ENCODE results near the gene CUBN.
"Not testable (repeated sequence)": the region's sequence is repeated elsewhere in the genome, so short reads cannot be mapped to it uniquely, and the experiment has no call there.

Gene CUBN

DNA sequence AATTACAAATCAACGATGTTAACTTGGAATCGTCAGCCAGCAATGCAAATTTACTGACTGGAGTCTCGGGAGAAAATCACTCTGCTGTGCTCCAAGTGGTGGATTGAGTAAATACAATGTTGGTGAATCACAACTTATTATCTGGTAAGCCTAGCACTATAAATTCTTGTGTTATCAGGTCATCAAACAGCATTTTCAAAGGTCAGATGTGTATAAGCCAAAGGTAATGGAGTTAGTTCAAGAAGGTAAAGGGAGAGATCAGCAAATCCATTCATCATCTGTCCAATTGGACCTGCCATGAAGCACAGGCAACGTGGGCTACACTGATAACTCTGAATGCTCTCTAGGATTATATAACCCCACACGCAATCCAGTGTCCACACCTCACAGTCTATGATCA lies 13.9 kb downstream of the CUBN start:
- H3K4me1 ChIP-seq (ENCODE audit: control insufficient read depth, insufficient read depth, low read length): no peaks in the 10 kb centered on the region
- H3K36me3 ChIP-seq (ENCODE audit: control insufficient read depth, insufficient read depth, low read length): no peaks in the 10 kb centered on the region
- H3K27me3 ChIP-seq (ENCODE audit: control insufficient read depth, insufficient read depth, low read length): no peaks in the 10 kb centered on the region
- no peak overlapping the region for H3K9ac ChIP-seq (ENCODE audit: low read length)
- no peaks in the 10 kb centered on the region for H3K9me3 ChIP-seq (ENCODE audit: control insufficient read depth, low read length)
- H3K4me3 ChIP-seq (ENCODE audit: low read length): no peak overlapping the region

DNA sequence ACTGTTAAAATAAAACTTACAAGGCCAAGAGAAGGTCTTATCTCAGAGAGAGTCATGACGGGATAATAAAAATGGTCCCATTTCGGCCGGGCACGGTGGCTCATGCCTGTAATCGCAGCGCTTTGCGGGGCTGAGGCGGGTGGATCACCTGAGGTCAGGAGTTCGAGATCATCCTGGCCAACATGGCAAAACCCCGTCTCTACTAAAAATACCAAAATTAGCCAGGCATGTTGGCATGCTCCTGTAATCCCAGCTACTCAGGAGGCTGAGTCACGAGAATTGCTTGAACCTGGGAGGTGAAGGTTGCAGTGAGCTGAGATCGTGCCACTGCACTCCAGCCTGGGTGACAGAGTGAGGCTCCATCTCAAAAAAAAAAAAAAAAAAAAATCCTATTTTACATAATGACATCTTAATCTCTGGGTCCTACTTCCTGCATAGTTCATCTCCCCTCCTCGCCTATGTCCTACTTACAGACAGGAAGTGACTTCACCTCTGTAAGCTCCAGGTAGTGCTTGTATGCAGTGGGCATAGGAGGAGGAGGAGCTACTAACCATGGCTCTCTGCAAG lies 14.7 kb downstream of the CUBN start:
- H3K27me3 ChIP-seq (ENCODE audit: control insufficient read depth, insufficient read depth, low read length); H3K4me1 ChIP-seq (ENCODE audit: control insufficient read depth, insufficient read depth, low read length); H3K4me3 ChIP-seq (ENCODE audit: low read length); H3K9me3 ChIP-seq (ENCODE audit: control insufficient read depth, low read length); H3K9ac ChIP-seq (ENCODE audit: low read length); H3K36me3 ChIP-seq (ENCODE audit: control insufficient read depth, insufficient read depth, low read length): not testable (repeated sequence)

DNA sequence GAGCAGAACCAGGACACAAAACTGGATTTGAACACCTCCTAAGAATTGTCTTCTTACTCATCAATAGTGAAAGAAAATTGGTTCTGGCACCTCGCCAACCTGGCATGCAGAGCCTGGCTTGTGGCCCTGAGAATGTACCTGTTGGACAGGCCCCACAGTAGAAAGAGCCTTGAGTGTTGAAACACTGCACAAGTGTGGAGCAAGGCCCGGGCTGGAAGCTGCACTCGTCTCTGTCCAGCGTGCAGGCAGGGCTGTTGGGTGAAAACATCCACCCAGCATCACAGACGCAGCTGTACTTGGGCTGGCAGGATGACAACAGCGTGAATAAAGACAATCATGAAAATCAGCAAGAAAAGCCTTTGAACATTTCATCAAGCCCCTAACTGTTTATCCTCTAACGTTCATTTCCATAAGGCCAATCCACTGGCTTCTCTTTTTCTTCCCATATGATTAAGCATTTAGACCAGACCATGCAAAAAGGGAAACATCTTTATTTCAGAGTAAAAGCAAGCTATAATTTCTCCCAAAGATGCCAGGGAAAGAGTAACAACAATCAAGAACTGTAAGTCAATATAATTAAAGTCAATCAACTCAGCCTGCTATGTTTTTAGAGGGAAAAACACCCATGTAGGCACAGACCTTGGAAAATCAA lies 15.6 kb downstream of the CUBN start:
- Histone ChIP-seq H3K36me3 (ENCODE audit: control insufficient read depth, insufficient read depth, low read length) (no peaks in the 10 kb centered on the region), H3K4me1 (ENCODE audit: control insufficient read depth, insufficient read depth, low read length) (no peaks in the 10 kb centered on the region)

DNA sequence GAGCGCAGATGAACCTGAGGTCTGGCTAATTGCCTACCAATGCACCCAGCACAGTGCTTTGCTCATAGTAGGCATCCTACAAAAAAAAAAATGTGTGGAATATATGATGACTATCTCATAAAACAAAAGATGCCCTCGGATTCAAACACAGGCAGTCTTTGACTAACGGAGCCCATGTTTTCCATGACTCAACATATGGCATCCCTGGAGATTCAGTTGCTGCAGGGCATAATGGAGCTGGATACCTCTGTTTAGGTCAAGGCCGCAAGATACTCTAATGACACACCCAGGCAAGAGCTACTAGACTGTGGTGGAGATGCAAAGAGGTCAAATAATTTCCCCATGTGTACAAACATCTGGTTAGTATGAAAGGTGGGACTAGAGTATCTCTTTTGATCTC lies 16.3 kb downstream of the CUBN start:
- H3K27me3 ChIP-seq (ENCODE audit: control insufficient read depth, insufficient read depth, low read length): no peaks in the 10 kb centered on the region
- no peak overlapping the region for H3K4me3 ChIP-seq (ENCODE audit: low read length)
- H3K36me3 ChIP-seq (ENCODE audit: control insufficient read depth, insufficient read depth, low read length): no peaks in the 10 kb centered on the region
- no peak overlapping the region for H3K9ac ChIP-seq (ENCODE audit: low read length)
- no peaks in the 10 kb centered on the region for H3K9me3 ChIP-seq (ENCODE audit: control insufficient read depth, low read length)
- H3K4me1 ChIP-seq (ENCODE audit: control insufficient read depth, insufficient read depth, low read length): no peaks in the 10 kb centered on the region

More for the DNA sequence above, 15.6 kb downstream of the CUBN start:
- no peak overlapping the region for H3K4me3 ChIP-seq (ENCODE audit: low read length)
- H3K9ac ChIP-seq (ENCODE audit: low read length): no peak overlapping the region
- H3K9me3 ChIP-seq (ENCODE audit: control insufficient read depth, low read length): no peaks in the 10 kb centered on the region
- H3K27me3 ChIP-seq (ENCODE audit: control insufficient read depth, insufficient read depth, low read length): no peaks in the 10 kb centered on the region

DNA sequence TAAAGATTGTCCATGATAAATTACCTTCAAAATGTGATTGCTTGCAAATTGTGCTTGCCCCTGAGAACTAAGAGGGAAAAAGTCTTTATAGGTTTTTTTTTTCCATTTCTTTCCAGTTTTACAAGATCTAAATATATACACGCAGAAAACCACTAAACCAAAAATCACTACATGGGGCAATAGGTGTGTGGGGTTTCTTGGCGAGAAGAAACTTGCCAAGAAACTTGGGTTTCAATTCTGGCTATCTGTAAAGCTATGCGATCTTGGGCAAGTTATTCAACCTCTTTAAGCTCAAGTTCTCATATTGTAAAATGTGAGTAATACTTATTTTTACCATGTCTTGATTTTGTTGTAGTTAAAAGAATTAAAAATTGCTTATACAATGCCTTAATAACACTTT lies 17.0 kb downstream of the CUBN start:
- Histone ChIP-seq H3K27me3 (ENCODE audit: control insufficient read depth, insufficient read depth, low read length) (no peaks in the 10 kb centered on the region), H3K4me3 (ENCODE audit: low read length) (no peak overlapping the region), H3K4me1 (ENCODE audit: control insufficient read depth, insufficient read depth, low read length) (no peaks in the 10 kb centered on the region), H3K36me3 (ENCODE audit: control insufficient read depth, insufficient read depth, low read length) (no peaks in the 10 kb centered on the region), H3K9me3 (ENCODE audit: control insufficient read depth, low read length) (no peaks in the 10 kb centered on the region), H3K9ac (ENCODE audit: low read length) (no peak overlapping the region)

DNA sequence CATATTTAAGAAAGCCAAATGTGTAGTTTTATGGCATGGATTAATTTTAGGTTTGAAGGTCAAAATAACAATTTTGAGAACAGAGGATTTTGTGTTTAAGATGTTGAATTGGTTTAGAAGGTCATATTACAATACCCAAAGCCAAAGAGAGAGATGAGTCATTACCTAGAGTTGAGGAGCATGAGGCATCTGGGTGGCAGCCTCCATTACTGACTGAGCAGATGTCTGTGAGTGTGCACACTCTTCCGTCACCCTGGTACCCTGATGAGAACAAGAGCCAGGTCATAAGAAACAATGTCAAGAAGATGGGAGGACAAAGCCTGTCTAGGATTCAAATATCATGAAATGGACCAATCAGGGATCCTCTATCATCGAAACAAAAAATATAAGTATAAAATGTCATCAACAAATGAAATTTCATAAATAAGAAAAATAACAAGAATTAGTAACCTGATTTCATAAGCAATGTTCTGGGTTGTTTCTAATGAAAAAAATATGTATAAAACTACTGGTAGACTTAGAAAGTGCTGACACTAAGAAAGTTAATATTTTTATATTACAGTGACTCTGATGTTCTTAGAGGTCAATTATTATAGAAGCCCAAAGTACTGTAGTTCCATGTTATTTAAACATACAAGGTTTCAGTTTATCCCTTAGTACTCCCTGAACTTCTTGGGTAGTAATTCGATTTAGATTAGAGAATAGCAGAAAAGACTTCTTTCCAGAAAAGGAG lies 20.0 kb downstream of the CUBN start:
- Histone ChIP-seq H3K9me3 (ENCODE audit: control insufficient read depth, low read length) (no peaks in the 10 kb centered on the region), H3K27me3 (ENCODE audit: control insufficient read depth, insufficient read depth, low read length) (no peaks in the 10 kb centered on the region), H3K36me3 (ENCODE audit: control insufficient read depth, insufficient read depth, low read length) (no peaks in the 10 kb centered on the region), H3K4me1 (ENCODE audit: control insufficient read depth, insufficient read depth, low read length) (no peaks in the 10 kb centered on the region), H3K9ac (ENCODE audit: low read length) (no peak overlapping the region), H3K4me3 (ENCODE audit: low read length) (no peak overlapping the region)

DNA sequence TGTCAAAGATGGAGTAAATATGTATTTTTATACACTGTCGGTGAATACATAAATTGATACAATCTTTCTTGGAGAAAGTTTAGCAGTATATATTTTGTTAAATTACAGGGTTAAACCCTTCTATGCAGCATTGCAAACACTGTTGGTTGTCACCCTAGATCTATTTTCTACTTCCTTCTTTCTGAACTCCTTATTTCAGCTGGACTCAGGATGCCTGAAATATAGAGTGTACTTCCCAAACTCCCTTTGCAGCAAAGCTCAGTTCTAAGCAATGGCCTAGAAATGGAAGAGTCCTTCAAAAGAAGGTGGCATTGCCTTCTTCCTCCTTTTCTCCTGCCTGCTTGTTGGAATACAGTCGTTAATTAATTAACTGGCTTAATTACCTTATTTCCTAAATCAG lies 20.6 kb downstream of the CUBN start:
- Histone ChIP-seq H3K4me3 (ENCODE audit: low read length) (no peak overlapping the region), H3K4me1 (ENCODE audit: control insufficient read depth, insufficient read depth, low read length) (no peaks in the 10 kb centered on the region), H3K9ac (ENCODE audit: low read length) (no peak overlapping the region), H3K9me3 (ENCODE audit: control insufficient read depth, low read length) (no peaks in the 10 kb centered on the region), H3K27me3 (ENCODE audit: control insufficient read depth, insufficient read depth, low read length) (no peaks in the 10 kb centered on the region), H3K36me3 (ENCODE audit: control insufficient read depth, insufficient read depth, low read length) (no peaks in the 10 kb centered on the region)

DNA sequence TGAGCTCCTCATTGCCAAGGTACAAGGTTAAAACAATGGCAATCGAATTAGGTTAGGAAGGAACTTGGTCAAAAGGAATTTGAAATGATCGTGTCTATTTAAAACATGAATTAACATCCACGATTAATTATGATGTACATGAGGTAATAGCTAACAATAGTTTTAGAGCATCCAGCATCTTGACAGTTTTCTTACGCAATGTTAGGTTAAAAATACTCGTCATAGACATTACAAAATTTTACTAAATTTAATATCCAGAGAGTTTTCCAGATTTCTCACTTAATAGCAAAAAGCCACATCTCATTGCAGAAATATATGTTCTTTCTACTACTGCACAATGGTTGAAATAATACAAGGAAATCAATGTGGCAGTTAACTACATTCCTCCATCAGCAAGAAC lies 22.6 kb downstream of the CUBN start:
- no peaks in the 10 kb centered on the region for H3K36me3 ChIP-seq (ENCODE audit: control insufficient read depth, insufficient read depth, low read length)
- H3K27me3 ChIP-seq (ENCODE audit: control insufficient read depth, insufficient read depth, low read length): no peaks in the 10 kb centered on the region
- H3K9me3 ChIP-seq (ENCODE audit: control insufficient read depth, low read length): no peaks in the 10 kb centered on the region
- no peaks in the 10 kb centered on the region for H3K4me1 ChIP-seq (ENCODE audit: control insufficient read depth, insufficient read depth, low read length)
- no peak overlapping the region for H3K9ac ChIP-seq (ENCODE audit: low read length)
- no peak overlapping the region for H3K4me3 ChIP-seq (ENCODE audit: low read length)

DNA sequence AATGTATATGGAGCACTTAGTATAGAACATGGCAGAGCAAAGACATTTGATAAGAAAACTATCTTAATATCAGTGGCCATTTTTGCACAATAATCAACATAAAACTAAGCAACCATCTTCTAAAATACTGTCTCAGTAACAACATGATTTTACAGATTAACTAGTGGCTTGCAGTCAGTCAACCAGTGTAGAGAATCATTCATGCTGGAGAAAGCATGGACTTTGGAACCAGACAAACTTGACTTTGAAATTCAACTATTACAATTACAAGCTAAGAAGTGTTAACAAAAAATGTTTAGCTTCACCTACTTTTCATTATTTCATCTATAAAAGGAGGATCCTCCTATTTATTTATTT lies 27.7 kb downstream of the CUBN start:
- Histone ChIP-seq H3K9ac (ENCODE audit: low read length) (no peak overlapping the region), H3K36me3 (ENCODE audit: control insufficient read depth, insufficient read depth, low read length) (no peaks in the 10 kb centered on the region), H3K27me3 (ENCODE audit: control insufficient read depth, insufficient read depth, low read length) (no peaks in the 10 kb centered on the region), H3K9me3 (ENCODE audit: control insufficient read depth, low read length) (no peaks in the 10 kb centered on the region), H3K4me1 (ENCODE audit: control insufficient read depth, insufficient read depth, low read length) (no peaks in the 10 kb centered on the region), H3K4me3 (ENCODE audit: low read length) (no peak overlapping the region)

DNA sequence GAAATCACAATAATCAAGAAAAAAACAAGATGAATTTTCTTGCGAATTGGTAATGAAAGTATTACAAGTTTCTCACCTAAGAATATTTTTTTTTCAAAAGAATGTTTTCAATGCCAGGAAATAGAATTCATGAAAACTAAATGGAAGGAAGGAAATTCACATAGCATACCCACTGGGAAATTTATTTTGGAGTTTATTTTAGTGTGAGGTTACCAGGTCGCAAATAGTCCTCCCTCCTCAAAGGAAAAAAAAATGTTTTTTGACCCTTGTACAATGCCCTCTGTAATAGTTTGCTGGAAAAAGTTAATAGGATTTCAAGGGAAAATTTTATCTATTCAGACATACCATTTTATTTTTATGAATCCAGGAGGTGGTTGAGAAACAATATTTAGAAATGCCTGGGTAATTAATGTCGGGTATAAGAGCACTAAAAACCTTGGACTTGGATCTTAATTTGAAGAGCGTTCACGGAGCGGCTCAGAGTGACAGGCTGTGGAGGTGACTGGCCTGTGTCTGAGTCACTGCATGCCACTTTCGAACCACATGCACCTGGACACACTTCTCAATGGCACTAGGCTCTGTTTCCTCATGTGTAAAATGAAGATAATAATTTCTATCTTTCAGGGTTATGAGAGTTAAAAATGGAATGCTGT lies 28.2 kb downstream of the CUBN start:
- no peak overlapping the region for H3K4me3 ChIP-seq (ENCODE audit: low read length)
- H3K4me1 ChIP-seq (ENCODE audit: control insufficient read depth, insufficient read depth, low read length): no peaks in the 10 kb centered on the region
- H3K9ac ChIP-seq (ENCODE audit: low read length): no peak overlapping the region
- H3K27me3 ChIP-seq (ENCODE audit: control insufficient read depth, insufficient read depth, low read length): no peaks in the 10 kb centered on the region
- H3K36me3 ChIP-seq (ENCODE audit: control insufficient read depth, insufficient read depth, low read length): no peaks in the 10 kb centered on the region
- H3K9me3 ChIP-seq (ENCODE audit: control insufficient read depth, low read length): no peaks in the 10 kb centered on the region

DNA sequence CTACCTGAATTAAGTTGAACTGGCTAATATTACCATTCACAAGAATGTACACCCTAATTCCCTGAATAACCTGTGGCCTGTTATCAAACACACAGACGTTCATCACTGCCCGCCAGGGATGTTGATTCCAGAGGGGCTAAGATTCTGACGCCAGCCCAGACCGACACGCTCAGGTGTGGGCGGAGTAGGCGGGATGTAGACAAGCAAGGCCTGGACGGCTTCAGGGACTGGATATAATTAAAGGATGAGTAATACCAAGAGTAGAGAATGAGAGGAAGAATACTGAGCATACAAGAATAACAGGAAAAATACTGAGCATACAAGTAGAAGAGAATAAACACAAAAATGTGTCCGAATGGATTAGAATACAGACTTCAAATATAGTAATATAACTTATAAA lies 29.0 kb downstream of the CUBN start:
- H3K36me3 ChIP-seq (ENCODE audit: control insufficient read depth, insufficient read depth, low read length): no peaks in the 10 kb centered on the region
- H3K9ac ChIP-seq (ENCODE audit: low read length): no peak overlapping the region
- no peaks in the 10 kb centered on the region for H3K4me1 ChIP-seq (ENCODE audit: control insufficient read depth, insufficient read depth, low read length)
- no peak overlapping the region for H3K4me3 ChIP-seq (ENCODE audit: low read length)
- no peaks in the 10 kb centered on the region for H3K9me3 ChIP-seq (ENCODE audit: control insufficient read depth, low read length)
- H3K27me3 ChIP-seq (ENCODE audit: control insufficient read depth, insufficient read depth, low read length): no peaks in the 10 kb centered on the region

DNA sequence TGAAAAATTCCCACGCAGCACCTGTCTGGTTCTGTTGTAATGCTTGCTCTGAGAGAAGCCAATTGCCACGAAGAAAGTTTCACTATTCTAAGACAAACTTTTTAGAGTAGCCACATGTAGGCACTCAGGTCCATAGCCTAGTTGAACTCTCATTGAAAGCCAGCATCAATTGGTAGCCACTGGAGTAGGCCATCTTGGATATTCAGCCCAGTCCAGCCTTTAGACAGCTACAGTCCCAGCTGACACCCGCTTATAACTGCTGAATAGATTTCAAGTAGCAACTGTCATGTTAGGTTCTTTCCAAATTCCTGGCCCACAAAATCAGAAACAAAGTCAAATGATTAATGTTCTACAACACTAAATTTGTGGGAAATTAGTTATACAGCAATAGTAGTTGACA lies 31.6 kb downstream of the CUBN start:
- Histone ChIP-seq H3K27me3 (ENCODE audit: control insufficient read depth, insufficient read depth, low read length) (no peaks in the 10 kb centered on the region), H3K36me3 (ENCODE audit: control insufficient read depth, insufficient read depth, low read length) (no peaks in the 10 kb centered on the region), H3K9ac (ENCODE audit: low read length) (no peak overlapping the region), H3K9me3 (ENCODE audit: control insufficient read depth, low read length) (no peaks in the 10 kb centered on the region), H3K4me3 (ENCODE audit: low read length) (no peak overlapping the region), H3K4me1 (ENCODE audit: control insufficient read depth, insufficient read depth, low read length) (no peaks in the 10 kb centered on the region)
